ENCODE results near the gene MTFR1L.

The MTFR1L gene

GRCh38 chr1:25790472-25790871 is 29.3 kb upstream of the MTFR1L start:
- DNase-seq (ENCODE audit: low read depth in 2 of 2): no peak

- no peak for DNase-seq (ENCODE audit: low read depth in 2 of 2)
These were observed 27.6 kb upstream of the MTFR1L start for GRCh38 chr1:25792115-25792514.

- DNase-seq (ENCODE audit: low read depth in 2 of 2): no peak
These were observed 26.1 kb upstream of the MTFR1L start for GRCh38 chr1:25793585-25794170.

- DNase-seq (ENCODE audit: low read depth in 2 of 2): no peak
These were observed 25.4 kb upstream of the MTFR1L start for GRCh38 chr1:25794325-25794724.

- no peak for DNase-seq (ENCODE audit: low read depth in 2 of 2)
These were observed 24.5 kb upstream of the MTFR1L start for GRCh38 chr1:25795211-25795610.

GRCh38 chr1:25795946-25796810 is 23.6 kb upstream of the MTFR1L start:
- DNase-seq (ENCODE audit: low read depth in 2 of 2): no peak

GRCh38 chr1:25796811-25797458 is 22.8 kb upstream of the MTFR1L start:
- peak; percentile 65 to 69 for DNase-seq (ENCODE audit: low read depth in 2 of 2)

GRCh38 chr1:25797939-25798338 is 21.8 kb upstream of the MTFR1L start:
- no peak for DNase-seq (ENCODE audit: low read depth in 2 of 2)

GRCh38 chr1:25798666-25799351 is 20.9 kb upstream of the MTFR1L start:
- no peak for DNase-seq (ENCODE audit: low read depth in 2 of 2)

- DNase-seq (ENCODE audit: low read depth in 2 of 2): no peak
These were observed 20.3 kb upstream of the MTFR1L start for GRCh38 chr1:25799352-25799934.

- DNase-seq (ENCODE audit: low read depth in 2 of 2): no peak
These were observed 19.6 kb upstream of the MTFR1L start, which contains the start of gene SELENON for GRCh38 chr1:25799935-25800702. TSS of gene SELENON (plus strand) at chr1:25800193. CDS start at chr1:25800231, 38 bp downstream.

- no peak for DNase-seq (ENCODE audit: low read depth in 2 of 2)
These were observed 18.9 kb upstream of the MTFR1L start for GRCh38 chr1:25800703-25801377.

GRCh38 chr1:25802915-25803314 is 16.8 kb upstream of the MTFR1L start:
- no peak for DNase-seq (ENCODE audit: low read depth in 2 of 2)

GRCh38 chr1:25803368-25803767 is 16.4 kb upstream of the MTFR1L start:
- DNase-seq (ENCODE audit: low read depth in 2 of 2): no peak

- DNase-seq (ENCODE audit: low read depth in 2 of 2): no peak
These were observed 15.3 kb upstream of the MTFR1L start for GRCh38 chr1:25804244-25804963.

GRCh38 chr1:25804964-25805862 is 14.5 kb upstream of the MTFR1L start:
- no peak for DNase-seq (ENCODE audit: low read depth in 2 of 2)

- no peak for DNase-seq (ENCODE audit: low read depth in 2 of 2)
These were observed 13.9 kb upstream of the MTFR1L start for GRCh38 chr1:25805863-25806225.

- DNase-seq (ENCODE audit: low read depth in 2 of 2): no peak
These were observed 13.3 kb upstream of the MTFR1L start for GRCh38 chr1:25806418-25806817.

All from stimulated activated CD8-positive, alpha-beta memory T cell treated with anti-CD3 and anti-CD28 coated beads, Interleukin-2, amount 100 ng/mL, for 1 hour (primary cell).